IMR-90 (cell line): ENCODE results near the gene ALPI.

Experiments used
- CEBPB ChIP-seq: IDR thresholded peaks from 2 replicates; pipeline ENCODE4 v1.6.1; 2012; ENCODE audit warnings: low read depth, low read length, improper control_type of control experiment
- CTCF ChIP-seq: conservative IDR thresholded peaks from 2 replicates; pipeline ENCODE4 v1.5.1; 2012; ENCODE audit warnings: mild to moderate bottlenecking, low read depth, low read length, improper control_type of control experiment
- ELK1 ChIP-seq: fragments of 150-350 bp; IDR thresholded peaks from 2 replicates; pipeline ENCODE4 v1.6.1; 2016; ENCODE audit warnings: low read depth, mild to moderate bottlenecking, low read length, moderate library complexity, borderline replicate concordance
- FOS ChIP-seq: fragments of 150-350 bp; IDR thresholded peaks from 2 replicates; pipeline ENCODE4 v1.6.1; 2016; ENCODE audit warnings: low read depth, low read length
- MAFK ChIP-seq: IDR thresholded peaks from 2 replicates; pipeline ENCODE4 v1.6.1; 2012; ENCODE audit warnings: low read depth, low read length, improper control_type of control experiment
- POLR2A ChIP-seq: IDR thresholded peaks from 2 replicates; pipeline ENCODE4 v1.6.1; 2012; ENCODE audit warnings: mild to moderate bottlenecking, low read depth, low read length
- RAD21 ChIP-seq: IDR thresholded peaks from 2 replicates; pipeline ENCODE4 v1.6.1; 2012; ENCODE audit warnings: low read length, improper control_type of control experiment
- RFX5 ChIP-seq: IDR thresholded peaks from 2 replicates; pipeline ENCODE4 v1.8.0; 2012; ENCODE audit warnings: low read depth, mild to moderate bottlenecking, low read length, moderate library complexity
- USF2 ChIP-seq: fragments of 150-350 bp; IDR thresholded peaks from 2 replicates; pipeline ENCODE4 v1.6.1; 2017; ENCODE audit warnings: mild to moderate bottlenecking, antibody characterized with exemption, low read length, low read depth

- TF ChIP-seq CTCF: no peak
- TF ChIP-seq POLR2A: no peak
- no peak for TF ChIP-seq ELK1
- TF ChIP-seq RAD21: no peak
- TF ChIP-seq USF2: no peak
- TF ChIP-seq CEBPB: no peak
- TF ChIP-seq FOS: no peak
- TF ChIP-seq RFX5: no peak
- no peak for TF ChIP-seq MAFK
These were observed at the start of gene ALPI for GRCh38 chr2:232455426-232456255.
